ENCODE results near the gene DRC1.
"Not testable (repeated sequence)": the region's sequence is repeated elsewhere in the genome, so short reads cannot be mapped to it uniquely, and the experiment has no call there.

The DRC1 gene

DNA sequence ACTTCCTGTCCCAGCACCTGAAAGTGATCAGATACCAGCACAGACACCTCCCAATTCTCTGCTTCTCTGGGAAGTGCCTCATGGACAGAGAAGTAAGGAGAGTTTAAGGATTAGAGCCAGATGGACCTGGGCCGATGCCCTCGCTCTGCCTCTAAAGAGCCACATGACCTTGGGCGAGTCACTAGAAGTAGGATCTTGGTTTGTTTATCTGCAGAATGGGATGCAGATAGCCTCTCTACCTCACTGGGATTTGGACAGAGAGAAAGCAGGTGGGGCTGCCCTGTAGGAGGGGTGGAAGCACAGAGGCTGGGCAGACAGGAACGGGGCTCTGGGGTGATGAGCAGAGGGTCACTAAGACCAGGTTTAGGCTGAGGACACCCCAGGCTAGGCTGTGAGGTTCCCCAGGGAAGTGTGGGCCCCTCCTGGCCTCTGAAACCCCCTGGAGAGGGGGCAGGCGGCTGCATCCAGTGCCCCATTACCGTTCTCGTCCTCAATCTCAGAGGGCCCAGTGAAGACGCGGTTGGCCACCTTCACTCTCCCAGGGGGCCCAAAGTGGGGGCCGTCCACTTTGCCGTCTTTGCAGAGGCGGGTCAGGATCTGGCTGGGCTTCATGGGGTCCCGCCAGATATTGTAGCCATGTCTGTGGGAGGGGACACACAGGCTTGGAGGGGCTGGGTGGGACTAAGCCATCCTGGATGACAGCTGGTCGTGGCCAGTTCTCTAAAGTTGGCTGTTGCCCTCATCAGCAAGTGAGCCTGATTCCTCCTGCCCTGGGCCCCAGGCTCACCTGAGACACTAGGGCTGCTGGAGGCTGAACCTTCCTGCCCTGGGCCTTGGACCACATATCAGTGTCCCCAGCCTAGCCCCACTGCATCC lies 62.9 kb downstream of the DRC1 start:
- DNase-seq = no peak

DNA sequence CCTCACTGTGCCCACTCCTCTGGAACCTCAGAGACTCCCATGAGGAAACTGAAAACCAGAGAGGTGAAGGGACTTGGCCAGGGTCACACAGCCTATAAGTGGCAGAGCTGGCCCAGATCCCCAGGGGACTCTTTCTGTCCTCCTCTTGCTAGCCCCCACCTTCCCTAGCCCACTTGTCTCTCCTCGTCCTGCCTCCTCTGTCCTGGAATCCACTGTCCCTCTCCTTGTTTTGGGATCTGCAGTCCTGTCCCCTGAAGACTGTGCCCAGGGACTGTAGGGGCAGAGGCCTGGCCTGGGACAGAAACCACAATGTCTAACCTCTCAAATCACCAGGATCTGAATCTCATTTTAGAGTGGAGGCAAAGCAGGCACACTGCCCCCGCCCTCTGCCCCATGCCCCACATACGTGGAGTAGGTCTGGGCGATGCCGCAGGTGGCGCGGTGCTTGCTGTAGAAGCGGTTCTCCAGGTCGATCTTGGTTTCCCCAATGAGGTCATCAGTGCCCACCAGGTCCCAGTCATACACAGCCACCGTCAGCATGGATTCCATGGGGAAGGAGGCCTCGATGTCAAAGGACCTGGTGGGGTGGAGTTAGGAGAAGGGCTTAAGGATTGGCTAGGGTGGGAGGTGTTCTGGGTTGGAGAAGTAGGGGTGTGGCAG lies 63.7 kb downstream of the DRC1 start:
- DNase-seq = no peak

- DNase-seq = no peak
These were observed 64.3 kb downstream of the DRC1 start for GRCh38 chr2:26465981-26466471.

DNA sequence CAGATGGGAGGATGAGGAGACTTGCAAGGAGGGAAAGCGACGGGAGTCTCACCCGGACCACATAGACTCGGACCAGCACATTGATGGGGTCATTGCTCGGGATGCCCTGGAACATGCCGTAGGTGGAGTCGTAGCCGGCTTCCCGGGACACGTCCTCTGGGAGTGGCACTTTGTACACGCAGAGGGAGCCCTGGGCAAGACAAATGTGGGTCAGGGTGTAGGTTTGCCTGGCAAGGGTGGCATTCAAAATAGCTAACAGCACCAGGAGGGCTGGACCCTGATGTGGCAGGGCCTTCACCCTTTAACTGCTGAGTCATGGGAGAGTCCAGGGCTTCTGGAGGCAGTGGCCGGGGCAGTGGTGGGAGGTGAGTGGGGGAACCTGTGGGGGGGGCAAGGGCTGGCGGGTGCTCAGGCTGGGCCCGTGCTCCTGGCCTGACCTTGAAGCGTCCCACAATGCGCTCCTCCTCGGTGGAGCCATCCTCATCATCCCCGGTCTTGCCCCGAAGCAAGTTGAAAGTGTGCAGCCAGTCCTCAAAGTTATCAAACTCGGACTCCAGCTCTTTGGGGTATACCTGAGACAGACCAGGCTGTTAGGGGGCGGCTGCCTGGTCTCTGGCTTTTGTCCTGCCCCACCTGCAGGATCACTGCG lies 65.1 kb downstream of the DRC1 start:
- DNase-seq = no peak

DNA sequence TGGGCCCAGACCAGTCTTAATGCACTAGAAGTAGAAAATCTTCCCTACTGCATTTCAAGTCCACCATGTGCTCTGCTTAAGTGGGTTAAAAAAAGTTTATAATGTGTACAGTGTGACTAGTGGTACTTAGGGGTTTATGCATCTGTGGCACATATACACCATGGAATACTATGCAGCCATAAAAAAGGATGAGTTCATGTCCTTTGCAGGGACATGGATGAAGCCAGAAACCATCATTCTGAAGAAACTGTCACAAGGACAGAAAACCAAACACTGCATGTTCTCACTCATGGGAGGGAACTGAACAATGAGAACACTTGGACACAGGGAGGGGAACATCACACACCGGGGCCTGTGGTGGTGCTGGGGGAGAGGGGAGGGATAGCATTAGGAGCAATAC lies 66.8 kb downstream of the DRC1 start:
- DNase-seq = not testable (repeated sequence)

GRCh38 chr2:26469092-26469710 lies 67.5 kb downstream of the DRC1 start:
- peak; percentile 80 for DNase-seq

DNA sequence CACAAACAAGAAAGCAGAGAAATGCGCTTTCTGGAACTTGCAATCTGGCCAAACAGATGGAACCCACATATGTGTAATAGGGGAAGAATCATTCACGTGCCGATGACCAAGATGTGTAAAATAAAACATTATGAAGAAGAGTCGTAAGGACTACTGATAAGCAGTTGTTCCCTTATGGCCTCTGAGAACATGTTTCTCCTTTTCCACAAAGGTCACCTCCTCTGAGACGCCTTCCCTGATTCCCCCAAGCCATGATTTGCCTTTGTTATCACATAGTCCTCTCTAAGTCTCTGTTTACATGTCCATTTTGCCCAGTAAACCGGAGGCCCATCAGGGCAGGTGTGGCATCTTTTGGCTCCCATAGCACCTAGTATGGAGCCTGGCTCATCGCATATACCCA lies 68.2 kb downstream of the DRC1 start:
- DNase-seq = no peak

DNA sequence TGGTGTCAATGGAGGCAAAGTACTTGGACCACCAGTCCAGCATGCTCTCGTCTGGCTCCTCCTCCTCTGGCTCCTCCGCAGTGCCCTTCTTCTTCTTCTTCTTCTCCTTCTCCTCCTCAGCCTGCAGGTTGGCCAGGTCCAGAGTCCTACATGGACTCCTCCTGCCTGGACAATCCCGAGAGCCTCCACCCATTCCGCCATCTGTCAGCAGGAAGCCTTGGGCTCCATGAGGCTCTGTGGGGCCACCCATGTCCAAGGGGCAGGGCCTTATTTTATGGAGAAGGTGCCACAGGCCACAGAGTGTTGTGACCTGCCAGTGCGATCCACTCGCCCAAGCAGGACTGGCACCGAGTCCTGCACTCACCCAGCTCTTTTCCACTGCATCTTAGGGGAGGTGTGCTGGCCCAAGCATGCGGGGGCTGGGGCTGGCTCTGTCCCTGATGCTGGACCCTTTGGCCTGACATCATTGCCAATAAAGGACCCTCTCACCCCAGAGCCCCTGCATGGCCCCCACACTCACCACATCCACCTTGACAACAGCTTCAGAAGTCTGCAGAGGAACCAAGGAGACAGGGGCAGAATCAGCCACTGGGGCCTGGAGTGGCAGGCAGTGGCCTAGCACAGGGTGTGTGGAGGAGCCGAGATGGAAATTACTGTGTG lies 69.0 kb downstream of the DRC1 start:
- DNase-seq = no peak

- DNase-seq = no peak
These were observed 69.6 kb downstream of the DRC1 start for GRCh38 chr2:26471289-26471688.

DNA sequence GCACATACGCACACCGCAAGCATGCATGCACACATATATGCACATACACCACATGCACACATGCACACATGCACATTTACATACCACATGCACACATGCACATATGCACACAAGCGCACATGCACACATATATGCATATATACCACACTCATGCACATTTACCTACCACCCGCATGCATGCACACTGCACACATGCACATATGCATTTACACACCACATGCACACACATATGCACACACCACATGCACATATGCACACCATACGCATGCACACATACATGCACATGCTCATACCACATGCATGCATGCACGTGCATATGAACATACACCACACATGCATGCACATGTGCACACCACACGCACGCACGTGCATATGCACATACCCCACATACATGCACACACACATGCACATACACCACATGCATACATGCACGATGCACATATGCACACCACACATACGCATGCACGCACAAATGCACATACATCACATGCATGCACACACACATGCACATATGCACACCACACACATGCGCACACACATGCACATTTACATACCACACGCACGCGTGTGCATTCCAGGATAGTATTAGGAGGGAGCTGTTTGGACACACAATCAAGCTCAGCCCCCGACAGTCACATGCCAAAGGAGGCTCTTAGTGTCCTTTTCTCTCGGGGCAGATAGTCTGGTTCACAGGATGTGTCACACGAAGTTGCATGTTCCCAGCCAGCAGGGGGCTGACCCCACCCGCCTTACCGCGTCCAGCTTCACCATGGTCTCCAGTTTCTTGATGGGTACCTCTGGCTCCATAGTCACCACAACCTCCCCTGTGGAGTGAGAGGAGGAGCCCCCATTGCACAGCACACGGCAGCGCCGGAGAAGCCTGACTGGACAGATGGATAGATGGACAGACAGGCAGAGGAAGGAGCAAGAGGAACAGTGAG lies 70.3 kb downstream of the DRC1 start:
- no peak for DNase-seq

DNA sequence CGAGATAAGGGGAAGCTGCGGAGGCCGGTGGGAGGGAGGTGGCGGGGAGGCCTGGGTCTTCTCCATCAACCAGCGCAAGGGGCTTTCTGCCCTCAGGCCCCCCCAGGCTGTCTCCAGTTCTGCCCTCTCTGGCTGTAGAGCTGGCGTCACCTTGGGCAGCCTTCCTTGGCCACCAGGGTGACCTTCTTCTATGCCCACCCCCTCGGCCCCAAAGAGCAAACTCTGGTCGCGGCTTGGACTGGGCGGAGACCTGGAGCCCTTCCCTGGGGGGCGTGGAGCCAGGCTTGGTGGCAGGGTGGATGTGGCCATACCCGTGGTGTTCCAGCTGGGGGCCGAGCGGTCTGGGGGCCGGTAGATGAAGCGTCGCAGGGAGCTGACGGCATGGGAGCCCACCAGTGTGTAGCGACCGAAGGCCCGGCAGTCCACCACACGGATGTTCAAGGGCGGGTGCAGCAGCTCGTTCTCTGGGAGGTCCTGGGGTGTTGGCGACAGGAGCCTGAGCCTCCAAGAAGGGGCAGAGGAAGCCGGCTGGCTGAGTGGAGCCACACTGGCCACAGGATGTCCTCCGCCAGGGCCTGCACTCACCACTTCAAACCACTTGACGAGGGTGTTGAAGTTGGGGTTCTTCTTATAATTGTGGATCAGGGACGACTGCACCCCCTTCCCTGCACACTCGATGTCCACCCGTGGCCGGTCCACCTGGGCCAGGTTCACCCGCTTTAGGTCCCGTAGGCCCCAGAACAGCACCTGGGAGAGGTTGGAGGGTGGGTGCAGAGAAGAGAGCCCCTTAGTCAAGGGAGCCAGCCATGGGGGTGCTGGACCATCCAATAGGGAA lies 71.3 kb downstream of the DRC1 start:
- DNase-seq = no peak

DNA sequence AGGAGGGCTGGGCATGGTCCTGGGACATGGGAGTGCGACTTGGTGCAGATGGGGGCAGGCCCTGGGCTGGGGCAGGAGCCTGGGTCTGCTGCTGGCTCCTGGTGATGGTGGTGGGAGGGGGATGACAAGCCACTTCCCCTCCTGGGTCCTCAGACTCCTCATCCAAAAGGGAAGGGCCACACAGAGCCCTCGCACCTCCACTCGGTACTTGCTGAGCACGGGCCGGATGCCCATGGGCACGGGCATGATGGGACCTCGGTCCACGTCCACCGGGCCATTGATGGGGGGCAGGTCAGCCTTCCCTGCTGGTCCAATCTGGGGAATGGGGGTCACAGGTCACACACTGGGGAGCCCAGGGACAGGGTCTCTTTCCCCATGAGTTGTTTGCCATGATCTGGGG lies 72.1 kb downstream of the DRC1 start:
- no peak for DNase-seq

GRCh38 chr2:26474261-26474785 lies 72.6 kb downstream of the DRC1 start:
- DNase-seq = no peak

DNA sequence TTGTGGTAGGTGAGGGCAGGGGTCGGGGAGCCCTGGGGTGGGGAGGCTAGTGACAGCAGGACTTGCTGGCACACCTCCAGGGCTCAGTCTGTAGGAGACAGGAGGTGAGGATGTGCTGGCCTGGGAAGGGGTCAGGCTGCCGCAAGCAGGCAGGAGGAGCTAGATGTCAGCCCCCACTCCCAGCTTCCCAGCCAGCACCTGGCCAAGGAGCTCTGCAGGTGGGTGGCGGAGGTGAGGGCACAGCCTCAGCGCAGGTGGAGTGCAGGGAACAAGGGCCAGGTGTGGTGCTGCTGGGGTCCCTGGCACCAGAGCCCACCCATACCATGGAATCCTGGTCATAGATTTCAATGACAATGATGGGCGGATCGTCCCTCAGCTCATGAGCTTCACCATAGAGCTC lies 73.3 kb downstream of the DRC1 start:
- no peak for DNase-seq

GRCh38 chr2:26475832-26476501 lies 74.2 kb downstream of the DRC1 start:
- no peak for DNase-seq

- peak; percentile 45 for DNase-seq
These were observed 75.6 kb downstream of the DRC1 start for GRCh38 chr2:26477126-26477910.

DNA sequence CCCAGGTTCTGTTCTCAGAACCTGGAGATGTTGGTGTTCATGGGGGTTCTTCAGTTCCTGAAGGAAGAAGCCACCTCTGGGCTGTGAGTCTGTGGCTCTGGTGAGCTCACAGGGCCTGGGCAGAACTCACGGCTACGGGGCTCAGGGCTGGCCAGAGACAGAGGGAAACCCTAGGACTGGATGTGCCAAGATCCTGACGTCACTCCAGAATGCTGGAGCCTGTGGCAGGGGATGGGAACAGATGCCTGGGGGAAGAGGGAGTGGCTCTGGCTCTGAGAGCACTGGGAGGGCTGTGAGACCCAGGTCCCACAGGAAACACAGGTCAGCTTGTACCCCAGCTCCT lies 76.2 kb downstream of the DRC1 start, which contains the start of gene OTOF:
OTOF (minus strand) TSS at position 214 of the 343 bp plus-strand sequence.
- no peak for DNase-seq

GRCh38 chr2:26478366-26478765 lies 76.6 kb downstream of the DRC1 start:
- no peak for DNase-seq

Data from activated CD4-positive, alpha-beta T cell treated with anti-CD3 and anti-CD28 coated beads, Interleukin-10, Interleukin-2, amounts not matched to agents 100 ng/mL and 50 ng/mL, durations not matched to agents 16 hours and 8 hours (primary cell).